ENCODE data around the gene AGBL1. TPM values are rescaled to one million over a fixed set of nuclear protein-coding genes. Genes with fewer than 3 reads are reported as not detected.

Gene AGBL1
- total and polyA plus RNA-seq, 2 experiments from 2014 or later: 0.06 to 0.11 TPM

- Histone ChIP-seq H3K9me3 (ENCODE audit: low read depth) (no peaks in the 10 kb centered on the region), H3K27me3 (no peaks in the 10 kb centered on the region), H3K27ac (no peak overlapping the region), H3K4me3 (no peak overlapping the region), H3K36me3 (no peaks in the 10 kb centered on the region), H3K4me1 (ENCODE audit: low read depth) (no peaks in the 10 kb centered on the region)
- DNase-seq (ENCODE audit: low read depth in 1 of 2, low spot score in 1 of 2): no peak
- TF ChIP-seq CTCF (IDR thresholded peaks at IDR 0.05; ENCODE audit: low read depth, low read length): no peak
Measured at GRCh38 chr15:86155551-86155950, 75.9 kb downstream of the AGBL1 start.

GRCh38 chr15:86157606-86158293, 78.1 kb downstream of the AGBL1 start:
- Histone ChIP-seq H3K27me3 (no peaks in the 10 kb centered on the region), H3K4me1 (ENCODE audit: low read depth) (no peaks in the 10 kb centered on the region), H3K4me3 (no peak overlapping the region), H3K9me3 (ENCODE audit: low read depth) (no peaks in the 10 kb centered on the region), H3K27ac (no peak overlapping the region), H3K36me3 (no peaks in the 10 kb centered on the region)
- no peak for DNase-seq (ENCODE audit: low read depth in 1 of 2, low spot score in 1 of 2)
- TF ChIP-seq CTCF (IDR thresholded peaks at IDR 0.05; ENCODE audit: low read depth, low read length): no peak

- no peak for TF ChIP-seq CTCF (IDR thresholded peaks at IDR 0.05; ENCODE audit: low read depth, low read length)
- H3K4me1 ChIP-seq (ENCODE audit: low read depth): peaks cover 7% of the 10 kb centered on the region
- H3K27me3 ChIP-seq: no peaks in the 10 kb centered on the region
- no peaks in the 10 kb centered on the region for H3K36me3 ChIP-seq
- H3K9me3 ChIP-seq (ENCODE audit: low read depth): no peaks in the 10 kb centered on the region
- H3K27ac ChIP-seq: no peak overlapping the region
- no peak overlapping the region for H3K4me3 ChIP-seq
- no peak for DNase-seq (ENCODE audit: low read depth in 1 of 2, low spot score in 1 of 2)
Measured at GRCh38 chr15:86159468-86159867, 79.8 kb downstream of the AGBL1 start.

GRCh38 chr15:86161250-86161649, 81.6 kb downstream of the AGBL1 start:
- H3K27me3 ChIP-seq: no peaks in the 10 kb centered on the region
- H3K9me3 ChIP-seq (ENCODE audit: low read depth): no peaks in the 10 kb centered on the region
- no peak for TF ChIP-seq CTCF (IDR thresholded peaks at IDR 0.05; ENCODE audit: low read depth, low read length)
- H3K36me3 ChIP-seq: no peaks in the 10 kb centered on the region
- no peak overlapping the region for H3K27ac ChIP-seq
- DNase-seq (ENCODE audit: low read depth in 1 of 2, low spot score in 1 of 2): no peak
- H3K4me1 ChIP-seq (ENCODE audit: low read depth): peaks cover 18% of the 10 kb centered on the region
- no peak overlapping the region for H3K4me3 ChIP-seq

GRCh38 chr15:86162172-86162591, 82.5 kb downstream of the AGBL1 start:
- Histone ChIP-seq H3K4me1 (ENCODE audit: low read depth) (peaks cover 18% of the 10 kb centered on the region), H3K36me3 (no peaks in the 10 kb centered on the region), H3K9me3 (ENCODE audit: low read depth) (no peaks in the 10 kb centered on the region), H3K4me3 (no peak overlapping the region), H3K27me3 (no peaks in the 10 kb centered on the region), H3K27ac (no peak overlapping the region)
- no peak for DNase-seq (ENCODE audit: low read depth in 1 of 2, low spot score in 1 of 2)
- TF ChIP-seq CTCF (IDR thresholded peaks at IDR 0.05; ENCODE audit: low read depth, low read length): no peak

All from cardiac muscle cell (in vitro differentiated cells and primary cell).